Smooth muscle cell of the pulmonary artery (primary cell): ENCODE measurements around the gene SPRING1. TPM values are rescaled to one million over a fixed set of nuclear protein-coding genes. Genes with fewer than 3 reads are reported as not detected.

Source experiments
- total RNA-seq: library from RNA; depleted of rRNA; stranded (reverse); fragments of >200 nt; gene quantifications from 2 replicates; pipeline ENCODE4 v1.2.3, GENCODE V29; 2014

SPRING1 gene, protein sequence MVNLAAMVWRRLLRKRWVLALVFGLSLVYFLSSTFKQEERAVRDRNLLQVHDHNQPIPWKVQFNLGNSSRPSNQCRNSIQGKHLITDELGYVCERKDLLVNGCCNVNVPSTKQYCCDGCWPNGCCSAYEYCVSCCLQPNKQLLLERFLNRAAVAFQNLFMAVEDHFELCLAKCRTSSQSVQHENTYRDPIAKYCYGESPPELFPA
- total RNA-seq, result 26.4 and 41.7 TPM in 2 replicates

DNA sequence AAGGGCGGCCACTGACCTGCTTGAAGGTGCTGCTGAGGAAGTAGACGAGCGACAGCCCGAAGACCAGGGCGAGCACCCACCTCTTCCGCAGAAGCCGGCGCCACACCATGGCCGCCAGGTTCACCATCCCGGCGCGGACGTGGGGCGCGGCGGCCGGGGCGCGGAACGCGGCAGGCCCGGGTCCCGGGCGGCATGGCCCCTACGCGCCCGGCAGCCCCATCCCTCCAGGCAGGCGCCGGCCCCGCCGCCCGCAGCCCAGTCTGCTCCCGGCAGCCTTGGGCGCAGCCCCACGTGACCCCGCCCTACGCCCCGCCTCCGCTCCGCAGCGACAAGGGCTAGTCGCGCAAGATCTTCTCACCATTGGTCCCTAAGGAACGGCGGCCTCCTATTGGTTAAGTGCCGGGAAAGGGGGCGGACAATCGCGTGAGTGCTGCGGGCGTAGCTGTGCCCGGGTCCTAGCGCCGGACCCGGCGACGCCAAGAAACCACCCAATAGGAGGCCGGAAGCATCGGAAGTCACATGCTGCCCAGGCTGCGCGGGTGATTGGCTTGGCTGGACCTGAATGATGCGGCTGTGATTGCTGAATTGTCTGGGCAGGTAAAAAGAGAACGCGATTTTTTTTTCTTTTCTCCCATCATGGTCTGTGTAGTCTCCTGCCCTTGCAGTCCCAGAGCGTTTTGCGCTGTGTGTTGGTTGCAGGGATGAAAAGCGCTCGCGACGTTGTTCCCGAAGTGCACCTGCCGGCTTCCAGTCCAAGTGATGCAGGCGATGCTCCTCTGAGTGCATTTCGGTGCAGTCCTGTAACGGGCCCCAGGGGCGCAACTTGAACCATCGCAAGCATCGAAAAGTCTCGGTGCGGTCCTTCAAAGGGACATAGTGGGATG is at the start of gene SPRING1, which contains the start of gene RNFT2:
Gene SPRING1 (minus strand): TSS at position 296 of the 884 bp plus-strand sequence. CDS start 169 bp downstream, at position 127.
Gene RNFT2 (plus strand): TSS at position 542 of the 884 bp plus-strand sequence. CDS start 2,183 bp downstream, outside the sequence.

Other genes starting within 250 kb of the SPRING1 start
- 0.52 and 0.89 TPM in 2 replicates for gene MAP1LC3B2, start 178.7 kb downstream of the SPRING1 start, total RNA-seq
- 6.1 and 6.6 TPM in 2 replicates for gene RNFT2, start 246 bp upstream of the SPRING1 start, total RNA-seq
- gene HRK, start 143.4 kb upstream of the SPRING1 start, total RNA-seq, result 0.07 and 0.76 TPM in 2 replicates
- gene FBXW8, start 172.9 kb upstream of the SPRING1 start, total RNA-seq, result 20.2 and 27.6 TPM in 2 replicates